Gastrocnemius medialis (tissue), 4 donors: ENCODE results near the gene SERPINA12. TPM values are rescaled to one million over a fixed set of nuclear protein-coding genes. Genes with fewer than 3 reads are reported as not detected.

Experiments used
- ATAC-seq, 2 donors: fragments of 150-250 bp; one replicate each; pipeline ENCODE4 v1.9.1; 2016
- DNase-seq, 2 donors: peaks; one replicate each; pipeline ENCODE4 v3.0.0-alpha.2; 2019
- H3K27ac ChIP-seq, 4 donors: fragments of 200-600 bp; sonication (generic); 1 replicate in 1 of 4; 2 replicates in 3 of 4; pipeline ENCODE4 v1.5.1; 2016 to 2018; ENCODE audit warnings: mild to moderate bottlenecking in 2 of 4, moderate library complexity in 1 of 4
- H3K27me3 ChIP-seq, 3 donors: fragments of 200-600 bp; sonication (generic) in 2 of 3; 1 replicate in 1 of 3; 2 replicates in 2 of 3; pipeline versions ENCODE4 v1.5.1 to v1.6.0; 2016 to 2019; ENCODE audit warnings: mild to moderate bottlenecking in 1 of 3, moderate library complexity in 1 of 3
- H3K36me3 ChIP-seq, 2 donors: fragments of 200-600 bp; sonication (generic) in 1 of 2; one replicate each; pipeline ENCODE4 v1.5.1; 2017 to 2018
- H3K4me1 ChIP-seq, 2 donors: fragments of 200-600 bp; sonication (generic) in 1 of 2; one replicate each; pipeline ENCODE4 v1.5.1; 2016 to 2017; ENCODE audit warnings: mild to moderate bottlenecking in 2 of 2
- H3K4me3 ChIP-seq, 4 donors: fragments of 200-600 bp; sonication (generic) in 3 of 4; 1 replicate in 1 of 4; 2 replicates in 3 of 4; pipeline ENCODE4 v1.5.1; 2016 to 2019; ENCODE audit warnings: mild to moderate bottlenecking in 2 of 4
- H3K9me3 ChIP-seq, 3 donors: fragments of 200-600 bp; sonication (generic) in 2 of 3; 1 replicate in 1 of 3; 2 replicates in 2 of 3; pipeline ENCODE4 v1.5.1; 2016 to 2019
- CTCF ChIP-seq, 5 experiments: fragments of 450-650 bp in 3 of 5; fragments of 200-600 bp in 2 of 5; sonication (generic) in 2 of 5; IDR thresholded peaks in 4 of 5; conservative IDR thresholded peaks in 1 of 5; 1 replicate in 4 of 5; 2 replicates in 1 of 5; pipeline ENCODE4 v1.5.1; 2016 to 2019; ENCODE audit warnings: antibody characterized with exemption in 5 of 5, mild to moderate bottlenecking in 3 of 5, moderate library complexity in 3 of 5
- POLR2A ChIP-seq, 2 donors: fragments of 450-650 bp; IDR thresholded peaks; one replicate each; pipeline ENCODE4 v1.6.1; 2017; ENCODE audit warnings: antibody characterized with exemption in 2 of 2, mild to moderate bottlenecking in 2 of 2, moderate library complexity in 2 of 2
- in situ Hi-C, 4 donors: fragments of 200-750 bp; cut with MboI; loops; one replicate each; pipeline versions ENCODE4 v1.15.0 to v1.8.0; 2017; ENCODE audit warnings: low sequenced_read_pairs in 4 of 4
- intact Hi-C: fragments of 100-400 bp; cut with DNase I; formaldehyde crosslinking; loops from one replicate; pipeline ENCODE4 v1.15.1; 2023; ENCODE audit warnings: low total_unique reads
- total RNA-seq, 4 donors: library from RNA; depleted of rRNA; stranded (reverse); fragments of >200 nt; gene quantifications; one replicate each; pipeline versions ENCODE4 v1.1.0 to v1.2.3, GENCODE V29; 2016

Gene SERPINA12
- total RNA-seq, 4 donors from 2014 or later = not detected

DNA sequence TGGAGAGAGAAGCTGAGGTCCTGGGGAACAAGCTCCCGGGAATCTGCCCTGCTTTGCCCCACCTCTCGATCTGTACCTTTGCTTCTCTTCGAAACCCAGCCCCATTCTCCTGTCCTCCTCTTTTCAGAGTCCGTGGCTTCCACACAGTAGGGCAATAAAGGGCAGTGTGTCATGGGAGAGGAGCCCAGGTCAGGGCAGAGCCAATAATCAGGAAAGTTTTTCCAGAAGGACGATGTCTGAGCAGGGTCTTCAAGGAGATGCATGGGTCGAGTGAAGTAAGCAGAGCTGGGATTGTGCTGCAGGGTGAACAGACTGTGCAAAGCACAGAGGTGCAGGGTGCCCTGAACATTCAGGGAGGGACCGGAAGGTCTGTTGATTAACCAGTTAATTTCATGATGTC lies 29.9 kb upstream of the SERPINA12 start:
- H3K4me3 ChIP-seq = no peak overlapping the region
- H3K27me3 ChIP-seq = peaks cover 0 to 2% (median 0%) of the 10 kb centered on the region in 3 donors
- no peak overlapping the region for H3K27ac ChIP-seq
- H3K9me3 ChIP-seq = no peaks in the 10 kb centered on the region
- intact Hi-C loops (no loop called here), in situ Hi-C loops (no loop called here)
- no peaks in the 10 kb centered on the region for H3K36me3 ChIP-seq
- H3K4me1 ChIP-seq = no peaks in the 10 kb centered on the region
- no peak for ATAC-seq
- DNase-seq = no peak
- TF ChIP-seq CTCF (IDR thresholded peaks at IDR 0.05 in 4 of 5, conservative IDR thresholded peaks at IDR 0.05 in 1 of 5) (no peak), POLR2A (IDR thresholded peaks at IDR 0.05) (no peak)

- Histone ChIP-seq H3K4me1 (no peaks in the 10 kb centered on the region), H3K4me3 (no peak overlapping the region), H3K27ac (no peak overlapping the region), H3K27me3 (peaks cover 0 to 2% (median 0%) of the 10 kb centered on the region in 3 donors), H3K9me3 (no peaks in the 10 kb centered on the region), H3K36me3 (no peaks in the 10 kb centered on the region)
- intact Hi-C loops = no loop called here
- in situ Hi-C loops = no loop called here
- no peak for ATAC-seq
- DNase-seq = no peak
- no peak for TF ChIP-seq POLR2A (IDR thresholded peaks at IDR 0.05)
- TF ChIP-seq CTCF (IDR thresholded peaks at IDR 0.05 in 4 of 5, conservative IDR thresholded peaks at IDR 0.05 in 1 of 5) = no peak
These were observed 28.9 kb upstream of the SERPINA12 start for GRCh38 chr14:94538070-94538740.

DNA sequence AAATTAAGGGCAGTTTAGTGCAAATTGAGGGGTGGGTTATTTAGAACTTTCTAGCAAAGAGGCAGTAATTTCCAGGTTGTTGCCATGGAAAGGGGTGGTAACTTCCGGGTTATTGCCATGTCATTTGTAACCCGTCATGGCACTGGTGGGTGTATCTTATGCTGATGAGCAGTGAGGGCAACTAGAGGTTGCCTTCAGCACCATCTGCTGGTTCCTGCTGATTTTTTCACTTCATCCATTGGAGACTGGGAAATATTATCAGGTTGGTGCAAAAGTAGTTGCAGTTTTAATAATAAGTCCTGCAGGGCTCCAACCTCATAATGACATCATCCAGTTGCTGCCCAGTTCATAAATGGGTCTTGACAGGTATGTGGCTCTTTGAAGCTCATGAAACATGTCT lies 27.6 kb upstream of the SERPINA12 start:
- no peaks in the 10 kb centered on the region for H3K36me3 ChIP-seq
- H3K9me3 ChIP-seq = no peaks in the 10 kb centered on the region
- in situ Hi-C loops (no loop called here), intact Hi-C loops (no loop called here)
- H3K27ac ChIP-seq = no peak overlapping the region
- ATAC-seq (no peak), DNase-seq (no peak)
- H3K4me1 ChIP-seq = no peaks in the 10 kb centered on the region
- no peak overlapping the region for H3K4me3 ChIP-seq
- TF ChIP-seq CTCF (IDR thresholded peaks at IDR 0.05 in 4 of 5, conservative IDR thresholded peaks at IDR 0.05 in 1 of 5) (no peak), POLR2A (IDR thresholded peaks at IDR 0.05) (no peak)
- peaks cover 0 to 2% (median 0%) of the 10 kb centered on the region in 3 donors for H3K27me3 ChIP-seq

DNA sequence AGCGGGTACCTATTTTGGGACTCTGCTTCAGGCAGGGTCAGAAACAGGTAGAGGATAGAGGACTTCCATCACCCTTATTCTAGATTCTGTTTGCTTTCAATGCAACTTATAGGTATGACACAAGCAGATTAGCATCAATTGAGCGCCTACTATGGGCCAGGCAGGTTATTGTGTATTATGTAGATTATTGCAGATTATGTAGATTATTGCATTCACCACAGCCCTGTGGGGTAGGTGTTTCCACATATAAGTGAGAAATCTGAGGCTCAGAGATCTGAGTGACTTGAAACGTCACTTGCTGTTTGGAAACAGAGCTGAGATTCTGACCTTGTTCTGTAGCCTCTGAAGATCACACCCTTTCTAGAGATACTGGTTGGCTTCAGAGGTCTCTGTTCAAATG lies 26.2 kb upstream of the SERPINA12 start:
- Histone ChIP-seq H3K27ac (no peak overlapping the region), H3K36me3 (no peaks in the 10 kb centered on the region), H3K4me3 (no peak overlapping the region), H3K9me3 (no peaks in the 10 kb centered on the region), H3K4me1 (no peaks in the 10 kb centered on the region), H3K27me3 (peaks cover 0 to 2% (median 0%) of the 10 kb centered on the region in 3 donors)
- TF ChIP-seq POLR2A (IDR thresholded peaks at IDR 0.05) = no peak
- TF ChIP-seq CTCF (IDR thresholded peaks at IDR 0.05 in 4 of 5, conservative IDR thresholded peaks at IDR 0.05 in 1 of 5) = no peak
- intact Hi-C loops (no loop called here), in situ Hi-C loops (no loop called here)
- no peak for ATAC-seq
- no peak for DNase-seq

GRCh38 chr14:94532447-94532846 lies 23.2 kb upstream of the SERPINA12 start:
- Histone ChIP-seq H3K4me1 (no peaks in the 10 kb centered on the region), H3K9me3 (no peaks in the 10 kb centered on the region), H3K4me3 (no peak overlapping the region), H3K27me3 (no peaks in the 10 kb centered on the region), H3K27ac (no peak overlapping the region), H3K36me3 (no peaks in the 10 kb centered on the region)
- intact Hi-C loops = no loop called here
- TF ChIP-seq CTCF (IDR thresholded peaks at IDR 0.05 in 4 of 5, conservative IDR thresholded peaks at IDR 0.05 in 1 of 5) (no peak), POLR2A (IDR thresholded peaks at IDR 0.05) (no peak)
- DNase-seq = no peak
- no peak for ATAC-seq
- in situ Hi-C loops = no loop called here
